HG03108 (cell line): Measurements from ENCODE around the gene COX4I2.
"Not testable (repeated sequence)": the region's sequence is repeated elsewhere in the genome, so short reads cannot be mapped to it uniquely, and the experiment has no call there.

Source experiments
- ATAC-seq: cut with Tn5 transposase; IDR thresholded peaks from one replicate; pipeline ENCODE4 v1.9.1; 2021; ENCODE audit warnings: moderate library complexity; ENCODE audit not compliant: unreplicated experiment

The COX4I2 gene

DNA sequence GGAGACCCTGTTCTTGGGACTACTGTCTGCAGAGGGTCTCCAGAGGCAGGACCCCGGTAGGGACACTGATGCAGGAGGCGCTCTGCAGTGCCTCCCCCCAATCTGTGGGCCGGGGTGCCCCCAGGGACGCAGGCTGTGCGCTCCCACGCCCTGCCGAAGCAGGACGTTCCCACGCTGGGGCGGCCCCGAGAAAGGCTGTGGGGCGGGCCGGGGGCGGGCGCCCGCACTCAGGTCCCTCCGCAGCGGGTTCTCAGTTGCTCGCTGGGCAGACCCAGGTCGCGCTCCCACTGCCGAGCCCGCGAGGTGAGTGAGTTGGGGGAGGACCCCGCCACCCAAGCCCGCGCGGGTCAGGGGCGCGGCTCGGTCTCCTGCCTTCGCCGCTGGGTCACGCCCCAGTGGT lies at the start of gene COX4I2:
COX4I2 (plus strand) TSS at position 253 of the 400 bp plus-strand sequence. CDS start 1,106 bp downstream, outside the sequence.
- no peak for ATAC-seq

DNA sequence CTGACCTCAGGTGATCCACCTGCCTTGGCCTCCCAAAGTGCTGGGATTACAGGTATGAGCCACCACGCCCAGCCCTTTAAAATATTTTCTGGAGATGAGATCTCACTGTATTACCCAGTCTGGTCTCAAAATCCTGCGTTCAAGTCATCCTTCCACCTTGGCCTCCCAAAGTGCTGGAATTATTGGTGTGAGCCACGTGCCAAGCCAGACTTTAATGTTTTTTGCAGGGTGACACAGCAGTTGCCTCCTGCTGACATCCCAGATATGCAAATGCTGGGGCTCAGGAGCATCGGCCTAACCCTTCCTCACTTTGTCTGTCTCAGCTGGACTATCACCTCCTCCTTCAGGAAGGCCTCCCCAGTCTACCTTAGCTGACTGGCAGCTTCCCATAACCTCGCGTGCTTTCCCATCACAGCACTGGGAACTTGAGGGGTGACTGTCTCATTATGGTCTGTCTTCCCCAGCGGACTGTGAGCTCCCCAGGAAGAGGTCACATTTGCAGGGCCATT lies 46.9 kb upstream of the COX4I2 start:
- ATAC-seq: no peak

DNA sequence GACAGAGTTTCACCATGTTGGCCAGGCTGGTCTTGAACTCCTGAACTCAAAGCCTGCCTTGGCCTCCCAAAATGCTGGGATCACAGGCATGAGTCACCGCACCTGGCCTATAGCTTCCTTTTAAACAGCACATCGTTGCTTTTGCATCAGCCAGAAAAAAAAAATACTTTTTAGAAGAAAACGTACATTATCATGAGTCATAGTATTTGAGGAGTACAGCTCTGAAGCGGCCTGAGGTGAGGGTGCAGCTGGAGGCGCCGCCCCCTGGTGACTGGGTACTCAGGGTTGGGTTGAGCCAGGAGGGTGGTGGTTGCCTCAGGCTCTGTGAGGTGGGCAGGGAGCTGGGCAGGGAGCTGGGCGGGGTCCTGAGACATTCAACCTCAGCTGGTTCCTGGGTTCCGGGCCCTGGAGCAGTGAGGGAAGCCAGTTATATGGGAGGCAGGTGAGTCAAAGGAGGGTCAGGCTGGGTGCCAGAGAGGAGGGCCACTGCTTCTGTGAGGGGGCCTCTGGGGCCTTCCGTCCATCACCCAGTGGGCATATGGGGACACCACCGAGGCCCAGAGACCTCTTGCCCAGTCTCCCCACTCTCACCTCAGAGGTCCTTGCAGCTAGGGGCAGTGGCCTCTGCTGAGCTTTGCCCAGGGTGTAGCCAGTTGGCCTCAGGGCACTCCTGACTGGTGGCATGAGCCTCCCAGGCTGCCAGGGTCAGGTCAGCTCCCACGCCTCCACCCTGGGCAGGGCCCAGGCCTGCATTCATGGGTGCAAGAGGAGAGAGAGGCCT lies 44.3 kb upstream of the COX4I2 start:
- no peak for ATAC-seq

DNA sequence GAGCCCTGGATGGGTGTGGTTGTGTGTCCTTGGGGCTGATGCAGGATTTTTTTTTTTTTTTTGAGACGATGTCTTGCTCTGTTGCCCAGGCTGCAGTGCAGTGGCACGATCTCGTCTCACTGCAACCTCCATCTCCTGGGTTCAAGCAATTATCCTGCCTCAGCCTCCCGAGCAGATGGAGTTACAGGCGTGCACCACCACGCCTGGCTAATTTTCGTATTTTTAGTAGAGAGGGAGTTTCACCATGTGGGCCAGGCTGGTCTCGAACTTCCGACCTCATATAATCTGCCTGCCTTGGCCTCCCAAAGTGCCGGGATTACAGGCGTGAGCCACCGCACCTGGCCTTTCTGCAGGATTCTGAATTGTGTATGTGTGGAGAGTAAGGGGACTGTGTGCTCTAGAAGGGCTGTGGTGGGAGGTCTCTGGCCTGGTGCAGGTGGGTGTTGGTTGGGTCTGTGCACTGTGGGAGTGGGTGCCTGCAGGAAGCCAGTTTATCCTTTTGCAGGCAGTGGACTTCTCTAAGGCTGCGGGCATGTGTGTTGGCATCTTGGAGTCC lies 43.6 kb upstream of the COX4I2 start:
- no peak for ATAC-seq

DNA sequence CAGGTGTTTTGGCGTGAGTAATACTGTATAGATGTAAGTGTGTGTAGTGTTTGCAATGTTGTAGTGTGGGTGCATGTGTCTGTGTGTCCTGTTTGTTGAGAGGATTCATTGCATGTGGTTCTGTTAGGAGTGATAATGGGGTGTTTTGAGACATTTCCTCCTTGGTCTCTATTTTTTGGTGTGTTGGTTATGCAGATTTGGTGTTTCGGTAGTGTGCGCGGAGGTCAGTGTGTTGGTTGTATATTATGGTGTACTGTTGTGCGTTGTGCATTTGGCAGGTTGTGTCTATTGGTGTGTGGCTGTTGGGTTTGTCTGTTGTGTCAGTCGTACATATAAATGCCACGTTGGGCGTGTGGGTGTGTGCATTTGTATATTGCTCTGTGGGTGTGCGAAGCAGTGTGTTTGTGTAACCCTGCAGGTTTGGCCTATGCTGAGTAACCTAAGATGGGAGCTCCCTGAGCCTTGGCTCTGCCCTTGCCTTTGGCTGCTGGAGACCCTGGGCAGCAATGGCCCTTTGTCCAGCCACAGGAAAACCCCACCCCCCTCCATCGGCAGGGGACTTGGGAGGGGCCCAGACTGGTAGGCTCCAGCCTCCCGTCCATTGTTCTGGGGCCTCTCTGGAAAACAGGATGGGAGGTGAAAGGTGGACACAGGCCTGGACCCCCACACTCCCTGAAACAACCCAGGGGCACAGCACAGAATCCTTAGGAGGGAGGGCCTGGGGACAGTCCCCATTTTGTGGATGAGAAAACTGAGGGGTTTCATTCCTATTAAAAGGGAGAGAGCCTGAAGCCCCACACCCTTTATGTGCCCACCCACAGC lies 42.9 kb upstream of the COX4I2 start:
- ATAC-seq: no peak

DNA sequence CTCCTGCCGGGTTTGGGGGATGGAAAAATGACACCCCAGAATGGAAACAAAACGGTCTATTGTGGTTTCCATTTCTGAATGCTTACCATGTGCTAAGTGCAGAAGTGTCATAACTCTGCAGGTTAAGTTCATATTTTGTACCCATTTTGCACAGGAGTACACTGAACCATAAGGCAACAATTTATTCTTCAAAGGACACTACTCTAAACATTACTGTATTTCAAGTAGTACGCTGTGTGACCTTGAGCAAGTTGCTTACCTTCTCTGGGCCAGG lies 42.4 kb upstream of the COX4I2 start:
- no peak for ATAC-seq

DNA sequence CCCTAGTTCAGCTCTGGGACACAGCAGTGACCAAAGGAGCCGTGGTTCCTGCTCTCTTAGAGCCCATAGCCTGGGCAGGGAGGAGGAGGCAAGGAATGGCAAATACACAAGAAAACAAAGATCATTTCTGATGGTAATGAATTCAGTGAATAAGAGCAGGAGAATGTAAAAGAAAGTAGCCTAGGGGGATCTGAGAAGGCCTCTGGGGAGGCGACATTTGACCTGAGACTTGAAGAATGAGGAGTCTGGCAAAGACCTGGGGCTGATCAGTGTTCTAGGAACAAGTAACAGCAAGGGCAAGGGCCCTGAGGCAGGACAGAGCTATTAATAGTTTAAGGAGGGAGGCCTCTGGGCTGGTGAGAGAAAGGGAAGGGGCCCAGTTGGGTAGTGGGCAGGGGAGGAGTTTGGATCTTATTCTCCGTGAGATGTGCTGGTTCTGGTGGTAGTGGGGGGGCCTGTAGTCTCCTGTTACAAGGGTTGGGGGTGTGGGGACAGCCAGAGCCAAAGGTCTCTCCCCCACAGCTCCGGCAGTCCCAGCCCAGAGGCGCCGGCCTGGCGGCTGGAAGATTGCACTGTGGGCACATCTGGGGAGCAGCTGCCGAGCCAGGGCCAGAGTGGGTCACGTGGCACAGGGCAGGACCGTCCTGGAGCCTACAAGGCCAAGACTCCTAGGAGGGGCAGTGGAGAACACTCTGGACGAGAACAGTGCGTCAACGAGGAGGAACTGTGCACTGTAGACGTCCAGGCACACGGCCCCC lies 41.9 kb upstream of the COX4I2 start:
- ATAC-seq: no peak

DNA sequence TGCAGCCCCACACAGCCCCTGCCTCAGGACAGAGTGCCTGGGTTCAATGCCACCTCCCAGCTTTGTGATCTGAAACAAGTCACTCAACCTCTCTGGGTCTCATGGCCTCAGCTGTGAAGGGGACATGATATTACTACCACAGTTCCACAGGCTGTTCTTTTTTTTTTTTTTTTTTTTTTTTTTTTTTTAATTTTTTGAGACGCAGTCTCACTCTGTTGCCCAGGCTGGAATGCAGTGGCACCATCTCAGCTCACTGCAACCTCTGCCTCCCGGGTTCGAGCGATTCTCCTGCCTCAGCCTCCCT lies 41.3 kb upstream of the COX4I2 start:
- not testable (repeated sequence) for ATAC-seq

DNA sequence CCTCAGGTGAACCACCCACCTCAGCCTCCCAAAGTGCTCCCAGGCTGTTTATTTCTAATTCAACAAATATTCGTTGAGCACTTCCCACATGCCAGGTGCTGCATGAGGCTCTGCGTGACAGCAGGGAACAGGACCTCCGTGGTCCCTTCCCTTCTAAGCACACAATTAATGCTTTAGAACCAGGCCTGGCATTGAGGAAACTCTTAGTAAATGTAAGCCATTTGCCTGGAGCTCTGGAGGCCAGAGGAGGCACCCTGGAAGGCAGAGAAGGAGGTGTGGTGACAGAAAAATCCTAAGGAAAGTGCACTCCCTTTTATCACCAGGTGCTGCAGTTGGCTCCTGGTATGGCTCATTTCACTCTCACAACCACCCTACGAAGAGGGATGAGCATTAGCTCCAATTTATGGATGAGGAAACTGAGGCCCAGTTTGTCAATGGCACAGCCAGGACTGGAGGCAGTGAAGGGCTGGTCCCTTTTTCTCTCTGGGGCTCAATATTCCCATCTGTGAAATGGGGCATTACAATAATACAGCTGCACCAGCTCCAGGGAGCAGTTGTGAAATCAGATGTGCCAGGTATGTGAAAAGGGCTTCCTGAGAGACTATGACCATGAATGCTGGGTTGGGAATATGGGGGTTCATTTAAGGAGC lies 40.8 kb upstream of the COX4I2 start:
- ATAC-seq: no peak

DNA sequence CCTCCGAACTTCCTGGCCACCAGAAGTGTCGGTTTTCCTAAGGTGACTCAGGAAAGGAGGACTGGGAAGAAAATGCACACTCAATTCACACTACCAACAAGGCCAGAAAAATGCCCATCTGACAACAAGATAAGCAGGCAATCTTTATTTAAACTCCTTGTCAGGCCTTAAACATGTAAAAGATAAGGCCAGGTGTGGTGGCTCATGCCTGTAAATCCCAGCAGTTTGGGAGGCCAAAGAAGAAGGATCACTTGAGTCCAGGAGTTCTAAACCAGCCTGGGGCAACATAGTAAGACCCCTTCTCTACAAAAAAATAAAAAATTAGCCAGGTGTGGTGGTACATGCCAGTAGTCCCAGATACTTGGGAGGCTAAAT lies 40.2 kb upstream of the COX4I2 start:
- no peak for ATAC-seq

DNA sequence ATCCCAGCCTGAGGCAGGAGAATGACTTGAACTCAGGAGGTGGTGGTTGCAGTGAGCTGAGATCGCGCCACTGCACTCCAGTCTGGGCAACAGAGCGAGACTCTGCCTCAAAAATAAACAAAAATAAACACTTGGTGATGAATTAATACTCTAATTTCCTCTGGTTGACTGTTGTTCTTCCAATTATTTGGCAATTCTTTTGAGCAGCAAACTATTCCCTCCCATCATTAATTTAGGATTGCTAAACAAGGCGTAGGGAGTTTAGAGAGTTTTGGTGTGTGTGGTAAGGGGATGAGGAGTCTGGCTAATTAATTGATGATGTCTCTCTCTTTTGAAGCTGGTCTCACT lies 35.3 kb upstream of the COX4I2 start:
- ATAC-seq: no peak

DNA sequence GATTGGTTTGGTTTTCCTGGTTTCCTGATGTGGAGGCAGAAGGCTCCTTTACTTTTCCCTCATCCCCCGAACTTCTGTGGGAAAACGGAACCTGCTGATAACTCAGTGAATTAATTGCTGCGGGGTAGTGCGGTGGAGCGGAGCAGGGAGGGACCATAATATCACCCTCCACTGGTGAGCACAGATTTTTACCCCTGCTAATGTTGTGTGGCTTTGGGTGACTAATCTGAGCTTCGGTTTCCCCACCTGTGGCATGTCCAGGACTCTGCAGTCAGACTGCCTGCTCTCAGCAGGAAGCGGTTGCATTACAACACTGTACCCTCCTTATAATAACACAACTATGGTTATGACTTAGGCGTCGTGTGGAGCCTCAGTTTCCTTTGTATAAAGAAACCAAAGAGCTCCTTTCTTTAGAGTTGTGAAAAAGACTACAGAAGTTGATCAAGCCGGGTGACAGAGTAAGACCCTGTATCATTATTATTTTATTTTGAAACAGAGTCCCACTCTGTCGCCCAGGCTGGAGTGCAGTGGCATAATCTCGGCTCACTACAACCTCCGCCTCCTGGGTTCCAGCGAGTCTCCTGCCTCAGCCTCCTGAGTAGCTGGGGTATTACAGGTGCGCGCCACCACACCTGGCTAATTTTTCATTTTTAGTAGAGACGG lies 34.8 kb upstream of the COX4I2 start:
- no peak for ATAC-seq

DNA sequence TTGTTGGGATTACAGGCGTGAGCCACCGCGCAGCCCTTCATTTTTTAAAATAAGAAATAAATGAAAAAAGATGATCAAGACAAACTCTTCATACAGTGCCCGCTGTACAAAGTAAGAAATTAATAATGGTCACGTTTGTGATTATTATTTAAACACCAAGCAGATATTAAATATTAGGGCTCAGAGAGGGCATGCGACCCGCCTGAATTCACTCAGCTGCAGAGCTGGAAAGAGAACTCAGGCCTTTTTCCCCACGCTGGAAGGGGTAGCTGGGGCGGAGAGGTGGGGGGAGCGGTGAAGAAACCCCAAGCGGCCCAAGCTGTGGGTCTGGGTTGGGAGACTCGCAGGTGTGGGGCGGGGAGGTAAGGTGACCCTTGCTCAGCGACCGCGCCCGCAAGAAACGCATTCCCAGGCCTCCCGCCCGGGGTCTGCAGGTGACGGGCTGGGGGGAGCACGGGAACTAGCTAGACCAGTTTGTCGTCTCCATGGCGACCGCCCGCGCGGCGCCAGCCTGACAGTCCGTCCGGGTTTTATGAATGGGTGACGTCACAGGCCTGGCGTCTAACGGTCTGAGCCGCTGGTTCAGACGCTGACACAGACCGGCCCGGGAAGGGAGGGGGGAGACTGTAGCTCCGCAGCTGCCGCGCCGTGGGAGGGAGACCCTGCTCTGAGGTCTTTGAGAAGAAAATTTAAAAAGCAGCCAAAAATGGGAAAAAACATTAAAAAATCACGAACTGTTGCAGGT lies 33.7 kb upstream of the COX4I2 start:
- ATAC-seq: peak; percentile 42

DNA sequence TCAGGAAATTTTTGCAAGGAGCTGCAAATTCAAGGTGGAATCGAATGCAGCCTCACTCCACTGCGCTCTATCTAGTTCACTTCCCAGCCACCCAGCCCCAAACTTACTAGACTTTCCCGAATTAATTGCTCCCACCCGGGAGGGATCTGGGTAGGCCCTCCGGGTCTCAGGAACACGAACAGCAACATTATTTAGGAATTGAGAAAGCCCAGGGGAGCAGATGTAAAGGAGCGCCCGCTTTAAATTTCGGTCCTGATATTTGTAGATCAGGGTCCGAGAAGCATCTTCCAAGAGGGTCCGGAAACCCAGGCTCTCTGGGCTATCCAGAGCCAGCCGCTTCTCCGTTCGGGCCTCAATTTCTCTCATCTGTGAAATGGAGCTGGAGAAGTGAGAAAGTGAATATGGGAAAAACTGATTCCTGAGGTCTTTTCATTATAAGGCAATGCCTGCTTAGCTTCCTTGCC lies 33.1 kb upstream of the COX4I2 start:
- ATAC-seq: peak; percentile 5

DNA sequence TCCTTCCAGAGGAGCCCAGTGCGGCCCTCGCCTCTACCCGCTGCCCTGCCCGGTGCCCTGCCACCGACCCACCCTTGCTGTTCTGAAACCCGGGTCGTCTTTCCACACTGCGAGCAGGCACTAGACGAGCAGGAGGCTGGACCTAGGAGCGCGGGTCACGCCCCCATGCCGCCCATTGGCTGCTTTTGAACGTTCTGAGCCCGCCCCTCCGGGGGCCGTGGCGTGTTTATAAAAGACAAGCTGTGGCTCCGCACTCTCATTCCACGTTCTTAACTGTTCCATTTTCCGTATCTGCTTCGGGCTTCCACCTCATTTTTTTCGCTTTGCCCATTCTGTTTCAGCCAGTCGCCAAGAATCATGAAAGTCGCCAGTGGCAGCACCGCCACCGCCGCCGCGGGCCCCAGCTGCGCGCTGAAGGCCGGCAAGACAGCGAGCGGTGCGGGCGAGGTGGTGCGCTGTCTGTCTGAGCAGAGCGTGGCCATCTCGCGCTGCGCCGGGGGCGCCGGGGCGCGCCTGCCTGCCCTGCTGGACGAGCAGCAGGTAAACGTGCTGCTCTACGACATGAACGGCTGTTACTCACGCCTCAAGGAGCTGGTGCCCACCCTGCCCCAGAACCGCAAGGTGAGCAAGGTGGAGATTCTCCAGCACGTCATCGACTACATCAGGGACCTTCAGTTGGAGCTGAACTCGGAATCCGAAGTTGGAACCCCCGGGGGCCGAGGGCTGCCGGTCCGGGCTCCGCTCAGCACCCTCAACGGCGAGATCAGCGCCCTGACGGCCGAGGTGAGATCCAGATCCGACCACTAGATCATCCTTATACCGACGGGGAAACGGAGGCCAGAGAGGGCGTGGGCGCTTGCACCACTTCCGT lies 32.4 kb upstream of the COX4I2 start, which contains the start of gene ID1:
ID1 (plus strand) TSS at position 259 of the 871 bp plus-strand sequence; CDS start at position 358, 99 bp downstream.
- ATAC-seq: peak; percentile 68

DNA sequence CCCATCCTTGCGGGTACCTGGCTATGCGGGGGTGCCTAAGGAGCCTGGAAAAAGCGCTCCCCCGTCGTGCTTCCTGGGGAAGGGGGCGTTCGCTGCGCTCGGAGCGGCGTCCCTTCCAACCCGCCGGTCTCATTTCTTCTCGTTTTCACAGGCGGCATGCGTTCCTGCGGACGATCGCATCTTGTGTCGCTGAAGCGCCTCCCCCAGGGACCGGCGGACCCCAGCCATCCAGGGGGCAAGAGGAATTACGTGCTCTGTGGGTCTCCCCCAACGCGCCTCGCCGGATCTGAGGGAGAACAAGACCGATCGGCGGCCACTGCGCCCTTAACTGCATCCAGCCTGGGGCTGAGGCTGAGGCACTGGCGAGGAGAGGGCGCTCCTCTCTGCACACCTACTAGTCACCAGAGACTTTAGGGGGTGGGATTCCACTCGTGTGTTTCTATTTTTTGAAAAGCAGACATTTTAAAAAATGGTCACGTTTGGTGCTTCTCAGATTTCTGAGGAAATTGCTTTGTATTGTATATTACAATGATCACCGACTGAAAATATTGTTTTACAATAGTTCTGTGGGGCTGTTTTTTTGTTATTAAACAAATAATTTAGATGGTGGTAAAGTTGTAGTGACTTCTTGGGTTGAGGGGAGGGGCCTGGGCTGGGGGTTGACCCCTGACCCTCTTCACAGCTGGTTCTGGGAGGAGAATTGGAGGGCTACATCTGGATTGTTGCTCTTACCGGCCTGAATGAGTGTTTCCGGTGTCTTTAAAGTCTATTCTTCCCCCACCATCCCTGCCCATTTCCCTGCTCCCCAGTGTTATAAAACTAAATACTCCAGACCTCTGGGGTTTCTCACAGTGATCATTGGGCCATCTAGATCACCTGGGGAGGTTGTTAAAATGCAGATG lies 31.6 kb upstream of the COX4I2 start:
- no peak for ATAC-seq

DNA sequence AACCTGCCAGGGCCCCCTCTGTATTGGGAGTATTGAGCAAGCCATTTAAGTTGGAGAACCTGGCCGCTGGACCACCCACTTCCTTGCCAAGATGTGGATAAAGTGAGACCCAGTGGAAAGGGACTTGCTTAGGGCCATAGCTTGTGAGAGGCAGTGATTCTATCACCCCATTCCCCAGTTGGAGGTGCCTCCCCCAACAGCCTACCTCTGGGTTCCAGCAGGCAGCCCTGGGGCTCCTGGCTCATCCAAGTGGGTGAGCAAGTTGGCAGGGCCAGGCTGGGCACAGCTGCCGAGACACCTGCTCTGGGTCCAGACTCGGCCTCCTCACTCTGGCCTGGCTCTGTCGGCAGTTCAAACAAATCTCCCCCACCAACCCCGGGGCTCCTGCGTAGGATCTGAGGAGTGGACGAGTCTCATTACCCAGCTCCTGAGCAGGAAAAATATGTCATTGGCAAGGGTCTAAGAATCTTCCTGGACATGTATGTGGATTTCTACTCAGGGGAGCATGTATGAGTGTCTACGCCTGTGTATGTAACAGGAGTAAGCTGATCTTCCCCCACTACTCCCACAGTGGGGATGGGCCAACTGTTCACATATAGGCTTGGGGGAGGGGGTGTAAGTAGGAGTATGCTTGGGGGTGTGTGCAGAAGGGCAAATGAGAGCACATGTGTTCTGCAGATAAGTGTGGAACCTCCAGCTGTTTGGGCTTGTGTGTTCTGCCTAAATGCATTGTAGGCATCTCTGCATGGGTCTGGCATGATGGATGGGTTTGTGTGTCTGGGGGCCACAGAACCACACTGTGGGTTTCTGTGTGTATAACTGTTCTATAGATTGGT lies 30.7 kb upstream of the COX4I2 start:
- no peak for ATAC-seq
